Ectodermal cell (in vitro differentiated cells): Measurements from ENCODE around the gene ARHGEF10L.
"Not testable (repeated sequence)": the region's sequence is repeated elsewhere in the genome, so short reads cannot be mapped to it uniquely, and the experiment has no call there.

ENCODE experiments used
- H3K27ac ChIP-seq: 2 replicates; pipeline ENCODE4 v1.7.0; 2013; ENCODE audit warnings: mild to moderate bottlenecking, low read depth, low read length; ENCODE audit not compliant: insufficient read depth, poor library complexity, severe bottlenecking
- H3K27me3 ChIP-seq: 2 replicates; pipeline ENCODE4 v1.7.0; 2013; ENCODE audit warnings: mild to moderate bottlenecking, low read length; ENCODE audit not compliant: insufficient read depth, control insufficient read depth, poor library complexity, severe bottlenecking
- H3K36me3 ChIP-seq: one replicate; pipeline ENCODE4 v1.7.0; 2013; ENCODE audit warnings: low read length; ENCODE audit not compliant: control insufficient read depth, insufficient read depth
- H3K4me1 ChIP-seq: one replicate; pipeline ENCODE4 v1.7.0; 2013; ENCODE audit warnings: low read length; ENCODE audit not compliant: control insufficient read depth, insufficient read depth
- H3K4me3 ChIP-seq: 2 replicates; pipeline ENCODE4 v1.7.0; 2013; ENCODE audit warnings: low read depth, low read length, control low read depth; ENCODE audit not compliant: insufficient read depth
- H3K9me3 ChIP-seq: 2 replicates; pipeline ENCODE4 v1.7.0; 2013; ENCODE audit warnings: mild to moderate bottlenecking, low read length, moderate library complexity; ENCODE audit not compliant: control insufficient read depth
- WGBS, 2 experiments: methylation state at CpG; one replicate each; pipeline ENCODE4 v1.1.7; 2013; ENCODE audit warnings: missing lambda C conversion rate in 2 of 2; 5-methylcytosine and 5-hydroxymethylcytosine counted together

ARHGEF10L gene

GRCh38 chr1:17621691-17622090 is 82.2 kb downstream of the ARHGEF10L start:
- Histone ChIP-seq H3K4me1 (no peaks in the 10 kb centered on the region), H3K27me3 (no peaks in the 10 kb centered on the region), H3K36me3 (peaks cover 6% of the 10 kb centered on the region), H3K4me3 (no peak overlapping the region), H3K9me3 (no peaks in the 10 kb centered on the region), H3K27ac (no peak overlapping the region)
- WGBS, 2 experiments = 96 to 97% methylated on average over 10 of the region's 10 CpGs

- 95 to 97% methylated on average over 22 of the region's 22 CpGs for WGBS, 2 experiments
- no peaks in the 10 kb centered on the region for H3K27me3 ChIP-seq
- H3K27ac ChIP-seq = no peak overlapping the region
- peaks cover 6% of the 10 kb centered on the region for H3K36me3 ChIP-seq
- H3K4me3 ChIP-seq = no peak overlapping the region
- no peaks in the 10 kb centered on the region for H3K4me1 ChIP-seq
- no peaks in the 10 kb centered on the region for H3K9me3 ChIP-seq
Measured at GRCh38 chr1:17622823-17623222, 83.3 kb downstream of the ARHGEF10L start.

- peaks cover 6% of the 10 kb centered on the region for H3K36me3 ChIP-seq
- no peaks in the 10 kb centered on the region for H3K4me1 ChIP-seq
- no peaks in the 10 kb centered on the region for H3K9me3 ChIP-seq
- no peak overlapping the region for H3K27ac ChIP-seq
- WGBS, 2 experiments = 94 to 95% methylated on average over 8 of the region's 8 CpGs
- no peak overlapping the region for H3K4me3 ChIP-seq
- H3K27me3 ChIP-seq = no peaks in the 10 kb centered on the region
Measured at GRCh38 chr1:17624611-17625233, 85.2 kb downstream of the ARHGEF10L start.

- H3K36me3 ChIP-seq = peaks cover 10% of the 10 kb centered on the region
- no peaks in the 10 kb centered on the region for H3K27me3 ChIP-seq
- no peaks in the 10 kb centered on the region for H3K9me3 ChIP-seq
- no peak overlapping the region for H3K4me3 ChIP-seq
- WGBS, 2 experiments = 93% methylated on average over 16 of the region's 16 CpGs
- no peak overlapping the region for H3K27ac ChIP-seq
- H3K4me1 ChIP-seq = no peaks in the 10 kb centered on the region
Measured at GRCh38 chr1:17627239-17628052, 87.9 kb downstream of the ARHGEF10L start.

GRCh38 chr1:17629046-17629445 is 89.5 kb downstream of the ARHGEF10L start:
- peaks cover 19% of the 10 kb centered on the region for H3K36me3 ChIP-seq
- H3K27ac ChIP-seq, H3K9me3 ChIP-seq, H3K4me3 ChIP-seq, H3K27me3 ChIP-seq, H3K4me1 ChIP-seq: not testable (repeated sequence)
- 88 to 89% methylated on average over 5 of the region's 5 CpGs for WGBS, 2 experiments

- Histone ChIP-seq H3K27me3 (no peaks in the 10 kb centered on the region), H3K4me1 (no peaks in the 10 kb centered on the region), H3K36me3 (peaks cover 19% of the 10 kb centered on the region), H3K9me3 (no peaks in the 10 kb centered on the region), H3K27ac (no peak overlapping the region), H3K4me3 (no peak overlapping the region)
- 75 to 79% methylated on average over 11 of the region's 11 CpGs for WGBS, 2 experiments
Measured at GRCh38 chr1:17629460-17629859, 90.0 kb downstream of the ARHGEF10L start.

- WGBS, 2 experiments = 91 to 92% methylated on average over 16 of the region's 16 CpGs
- H3K36me3 ChIP-seq = peaks cover 25% of the 10 kb centered on the region
Measured at GRCh38 chr1:17630048-17630830, 90.7 kb downstream of the ARHGEF10L start.

GRCh38 chr1:17630986-17631385 is 91.5 kb downstream of the ARHGEF10L start:
- Histone ChIP-seq H3K27me3 (no peaks in the 10 kb centered on the region), H3K9me3 (no peaks in the 10 kb centered on the region), H3K4me1 (no peaks in the 10 kb centered on the region), H3K36me3 (peaks cover 28% of the 10 kb centered on the region), H3K27ac (no peak overlapping the region), H3K4me3 (no peak overlapping the region)
- 82 to 85% methylated on average over 3 to 6 of the region's 6 CpGs for WGBS, 2 experiments

More at GRCh38 chr1:17630048-17630830, 90.7 kb downstream of the ARHGEF10L start:
- no peak overlapping the region for H3K4me3 ChIP-seq
- no peaks in the 10 kb centered on the region for H3K27me3 ChIP-seq
- no peaks in the 10 kb centered on the region for H3K4me1 ChIP-seq
- no peak overlapping the region for H3K27ac ChIP-seq
- no peaks in the 10 kb centered on the region for H3K9me3 ChIP-seq

GRCh38 chr1:17631410-17631809 is 91.9 kb downstream of the ARHGEF10L start:
- H3K9me3 ChIP-seq = no peaks in the 10 kb centered on the region
- 95% methylated on average over 8 of the region's 8 CpGs for WGBS, 2 experiments
- no peak overlapping the region for H3K27ac ChIP-seq
- H3K27me3 ChIP-seq = no peaks in the 10 kb centered on the region
- no peak overlapping the region for H3K4me3 ChIP-seq
- H3K4me1 ChIP-seq = no peaks in the 10 kb centered on the region
- peaks cover 25% of the 10 kb centered on the region for H3K36me3 ChIP-seq

- no peak overlapping the region for H3K4me3 ChIP-seq
- 96 to 97% methylated on average over 19 of the region's 19 CpGs for WGBS, 2 experiments
- H3K27ac ChIP-seq = no peak overlapping the region
- H3K4me1 ChIP-seq = no peaks in the 10 kb centered on the region
- no peaks in the 10 kb centered on the region for H3K9me3 ChIP-seq
- peaks cover 22% of the 10 kb centered on the region for H3K36me3 ChIP-seq
- H3K27me3 ChIP-seq = no peaks in the 10 kb centered on the region
Measured at GRCh38 chr1:17632106-17632505, 92.6 kb downstream of the ARHGEF10L start.
